SH-SY5Y (cell line): ENCODE measurements around the gene AGBL1.

Source experiments
- GATA2 ChIP-seq: IDR thresholded peaks from 2 replicates; pipeline ENCODE4 v1.6.1; 2011; ENCODE audit warnings: mild to moderate bottlenecking, low read depth, low read length
- GATA3 ChIP-seq: IDR thresholded peaks from 2 replicates; pipeline ENCODE4 v1.6.1; 2011; ENCODE audit warnings: low read depth, mild to moderate bottlenecking, low read length, moderate library complexity

DNA sequence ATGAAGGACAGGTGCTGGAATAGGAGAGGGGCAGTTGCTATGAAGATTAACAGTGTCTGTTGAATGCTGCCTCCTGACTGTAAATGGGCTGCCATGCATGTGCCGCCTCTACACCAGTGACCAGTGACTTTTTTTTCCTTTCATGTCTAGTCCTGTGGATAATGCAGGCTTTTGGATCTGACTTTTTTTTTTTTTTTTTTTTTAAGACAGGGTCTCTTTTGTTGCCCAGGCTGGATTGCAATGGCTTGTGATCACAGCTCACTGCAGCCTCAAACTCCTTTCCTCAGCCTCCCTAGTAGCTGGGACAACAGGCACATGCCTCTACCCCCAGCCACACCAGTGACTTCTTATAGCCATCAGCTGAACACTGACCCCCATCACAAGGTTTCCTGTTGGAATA is 41.2 kb upstream of the AGBL1 start:
- no peak for TF ChIP-seq GATA3
- TF ChIP-seq GATA2: no peak
